Neuronal stem cell (in vitro differentiated cells): ENCODE results near the gene RETNLB. TPM values are rescaled to one million over a fixed set of nuclear protein-coding genes. Genes with fewer than 3 reads are reported as not detected.

Experiments used
- DNase-seq: peaks from one replicate; pipeline ENCODE4 v3.0.0-alpha.2; 2013; ENCODE audit warnings: low spot score
- H2AFZ ChIP-seq: one replicate; pipeline ENCODE4 v1.6.1; 2013; ENCODE audit warnings: mild to moderate bottlenecking, low read length, inconsistent platforms
- H2AK5ac ChIP-seq: 2 replicates; pipeline ENCODE4 v1.6.1; 2013; ENCODE audit warnings: low read depth, mild to moderate bottlenecking, inconsistent platforms, low read length, moderate library complexity, mixed read lengths
- H2BK120ac ChIP-seq: 2 replicates; pipeline ENCODE4 v1.6.1; 2013; ENCODE audit warnings: low read depth, mild to moderate bottlenecking, inconsistent platforms, low read length, moderate library complexity, mixed read lengths
- H2BK12ac ChIP-seq: one replicate; pipeline ENCODE4 v1.6.1; 2013; ENCODE audit warnings: low read length, inconsistent platforms
- H2BK15ac ChIP-seq: 2 replicates; pipeline ENCODE4 v1.6.1; 2013; ENCODE audit warnings: mild to moderate bottlenecking, low read length, inconsistent platforms, mixed read lengths
- H2BK5ac ChIP-seq: one replicate; pipeline ENCODE4 v1.6.1; 2013; ENCODE audit warnings: inconsistent platforms, mild to moderate bottlenecking, low read length, moderate library complexity
- H3K14ac ChIP-seq: one replicate; pipeline ENCODE4 v1.6.1; 2013; ENCODE audit warnings: low read length, inconsistent platforms
- H3K18ac ChIP-seq: 2 replicates; pipeline ENCODE4 v1.6.1; 2013; ENCODE audit warnings: low read length, inconsistent platforms
- H3K23ac ChIP-seq: 2 replicates; pipeline ENCODE4 v1.6.1; 2013; ENCODE audit warnings: low read depth, mild to moderate bottlenecking, mixed read lengths, low read length, inconsistent platforms; ENCODE audit not compliant: poor library complexity
- H3K27ac ChIP-seq: replicated peaks from 3 replicates; pipeline ENCODE4 v1.5.1; 2013; ENCODE audit warnings: low read length, inconsistent platforms
- H3K27me3 ChIP-seq, 3 experiments: 2 replicates each; pipeline ENCODE4 v1.6.1; 2013; ENCODE audit warnings: low read length in 3 of 3, mild to moderate bottlenecking in 2 of 3, inconsistent platforms in 1 of 3, low read depth in 1 of 3, mixed read lengths in 1 of 3, moderate library complexity in 1 of 3; ENCODE audit not compliant: control insufficient read depth in 3 of 3, insufficient read depth in 3 of 3
- H3K36me3 ChIP-seq, 2 donors: replicated peaks in 1 of 2; 2 replicates each; pipeline ENCODE4 v1.6.1; 2013; ENCODE audit warnings: low read length in 2 of 2; ENCODE audit not compliant: control insufficient read depth in 2 of 2, insufficient read depth in 2 of 2
- H3K4ac ChIP-seq: 2 replicates; pipeline ENCODE4 v1.6.1; 2013; ENCODE audit warnings: inconsistent platforms, mild to moderate bottlenecking, low read length, moderate library complexity
- H3K4me1 ChIP-seq, 2 donors: 1 replicate in 1 of 2; 2 replicates in 1 of 2; pipeline ENCODE4 v1.6.1; 2013; ENCODE audit warnings: low read length in 2 of 2, low read depth in 1 of 2; ENCODE audit not compliant: control insufficient read depth in 2 of 2, insufficient read depth in 1 of 2
- H3K4me2 ChIP-seq: one replicate; pipeline ENCODE4 v1.6.1; 2013; ENCODE audit warnings: mild to moderate bottlenecking, low read length, inconsistent platforms; ENCODE audit not compliant: insufficient read depth, poor library complexity, severe bottlenecking
- H3K4me3 ChIP-seq, 2 donors: 2 replicates each; pipeline ENCODE4 v1.5.1; 2013; ENCODE audit warnings: low read length in 2 of 2, mild to moderate bottlenecking in 2 of 2, inconsistent platforms in 1 of 2, moderate library complexity in 1 of 2
- H3K79me1 ChIP-seq: one replicate; pipeline ENCODE4 v1.6.1; 2013; ENCODE audit warnings: low read depth, mild to moderate bottlenecking, inconsistent platforms, low read length, moderate library complexity
- H3K9ac ChIP-seq: one replicate; pipeline ENCODE4 v1.6.1; 2013; ENCODE audit warnings: mild to moderate bottlenecking, low read depth, low read length, inconsistent platforms; ENCODE audit not compliant: poor library complexity
- H3K9me3 ChIP-seq, 2 donors: replicated peaks in 1 of 2; 2 replicates each; pipeline versions ENCODE3 to v1.6.1; 2013; ENCODE audit warnings: low read length in 2 of 2, mild to moderate bottlenecking in 2 of 2, inconsistent platforms in 1 of 2, low read depth in 1 of 2, mixed read lengths in 1 of 2, moderate library complexity in 1 of 2; ENCODE audit not compliant: control insufficient read depth in 2 of 2, insufficient read depth in 1 of 2
- H4K8ac ChIP-seq: one replicate; pipeline ENCODE4 v1.6.1; 2013; ENCODE audit warnings: low read depth, mild to moderate bottlenecking, inconsistent platforms, low read length, moderate library complexity
- H4K91ac ChIP-seq: one replicate; pipeline ENCODE4 v1.6.1; 2013; ENCODE audit warnings: low read length, low read depth, mild to moderate bottlenecking, inconsistent platforms; ENCODE audit not compliant: poor library complexity
- WGBS, 2 donors: extraction: QIAGEN DNeasy Blood & Tissue Kit; methylation state at CpG; one replicate each; pipeline ENCODE4 v1.1.7; 2013; ENCODE audit warnings: missing lambda C conversion rate in 2 of 2, mixed read lengths in 1 of 2; ENCODE audit not compliant: insufficient read length in 2 of 2, insufficient replicate concordance in 1 of 2; ENCODE audit errors: extremely low coverage in 2 of 2; 5-methylcytosine and 5-hydroxymethylcytosine counted together
- polyA plus RNA-seq, 2 experiments: library from polyadenylated mRNA; stranded (reverse); fragments of 200-250 nt; gene quantifications; one replicate each; pipeline ENCODE4 v1.2.3, GENCODE V29; 2013

Gene RETNLB
- not detected for polyA plus RNA-seq (2013, experiment 1 of 2)
- not detected for polyA plus RNA-seq (2013, experiment 2 of 2)

DNA sequence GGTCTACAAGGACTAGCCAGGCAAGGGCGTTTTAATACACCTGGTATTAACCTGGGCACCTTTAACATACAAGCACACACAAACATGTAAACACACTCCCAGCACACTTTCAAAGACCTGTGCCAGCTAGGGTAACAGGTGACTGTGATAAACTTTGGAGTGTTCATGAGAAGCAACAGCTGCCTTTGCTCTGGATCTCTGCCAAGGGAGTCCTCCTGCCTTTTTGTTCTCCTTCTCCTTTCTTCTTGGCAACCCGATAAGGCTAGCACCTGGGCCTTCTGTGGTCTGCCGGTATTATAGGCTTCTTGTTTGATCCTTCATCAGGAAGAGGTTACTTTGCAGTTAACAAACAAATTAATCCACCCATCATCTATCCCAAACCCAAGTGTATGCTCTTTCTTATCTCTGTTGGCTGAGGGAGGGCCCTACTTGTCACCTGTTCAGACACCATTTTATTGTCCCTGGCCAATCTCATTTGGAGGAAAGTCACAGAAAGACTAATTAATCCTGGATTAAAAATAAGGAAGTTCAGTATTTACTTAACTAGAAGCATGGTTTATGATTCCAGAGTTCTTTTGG, at the start of gene RETNLB:
Gene RETNLB (minus strand): TSS at position 7 of the 579 bp plus-strand sequence. CDS start 225 bp downstream, outside the sequence.
- no peaks in the 10 kb centered on the region for H3K27me3 ChIP-seq
- no peak within 1 kb of the TSS for H2BK5ac ChIP-seq
- H3K14ac ChIP-seq = no peak within 1 kb of the TSS
- H3K9ac ChIP-seq = no peak within 1 kb of the TSS
- no peak for DNase-seq
- no CpG with 5 or more reads among the region's 3 CpGs for WGBS, 2 donors
- no peak within 1 kb of the TSS for H2BK120ac ChIP-seq
- H3K4me3 ChIP-seq = no peak within 1 kb of the TSS
- no peak within 1 kb of the TSS for H3K18ac ChIP-seq
- peaks cover 2% of the 10 kb centered on the region for H3K79me1 ChIP-seq
- H2BK15ac ChIP-seq = no peak within 1 kb of the TSS
- H2BK12ac ChIP-seq = no peak within 1 kb of the TSS
- H3K36me3 ChIP-seq = no peaks in the 10 kb centered on the region
- no peak within 1 kb of the TSS for H4K8ac ChIP-seq
- no peaks in the 10 kb centered on the region for H3K9me3 ChIP-seq
- no peak within 1 kb of the TSS for H3K23ac ChIP-seq
- H3K4ac ChIP-seq = no peak within 1 kb of the TSS
- H2AFZ ChIP-seq = no peak within 1 kb of the TSS
- H3K4me2 ChIP-seq = no peak within 1 kb of the TSS
- no peaks in the 10 kb centered on the region for H3K4me1 ChIP-seq
- H4K91ac ChIP-seq = no peak within 1 kb of the TSS
- no peak within 1 kb of the TSS for H3K27ac ChIP-seq
- H2AK5ac ChIP-seq = no peak within 1 kb of the TSS

- no peak overlapping the region for H3K23ac ChIP-seq
- H4K91ac ChIP-seq = no peak overlapping the region
- H3K4me2 ChIP-seq = no peak overlapping the region
- H2BK12ac ChIP-seq = no peak overlapping the region
- no CpG with 5 or more reads among the region's 4 CpGs for WGBS, 2 donors
- H3K4ac ChIP-seq = no peak overlapping the region
- no peak overlapping the region for H2BK5ac ChIP-seq
- no peak overlapping the region for H2BK120ac ChIP-seq
- H2AK5ac ChIP-seq = no peak overlapping the region
- no peak overlapping the region for H4K8ac ChIP-seq
- H3K18ac ChIP-seq = no peak overlapping the region
- no peaks in the 10 kb centered on the region for H3K36me3 ChIP-seq
- H3K9me3 ChIP-seq = no peaks in the 10 kb centered on the region
- no peaks in the 10 kb centered on the region for H3K4me1 ChIP-seq
- H3K79me1 ChIP-seq = no peaks in the 10 kb centered on the region
- H3K27me3 ChIP-seq = no peaks in the 10 kb centered on the region
- H3K14ac ChIP-seq = no peak overlapping the region
- no peak overlapping the region for H2BK15ac ChIP-seq
- H3K9ac ChIP-seq = no peak overlapping the region
- no peak overlapping the region for H3K27ac ChIP-seq
- H2AFZ ChIP-seq = no peak overlapping the region
- no peak for DNase-seq
- no peak overlapping the region for H3K4me3 ChIP-seq
Observed at GRCh38 chr3:108806316-108806715, 49.1 kb upstream of the RETNLB start.

GRCh38 chr3:108804966-108805365, 47.8 kb upstream of the RETNLB start:
- no peak overlapping the region for H4K8ac ChIP-seq
- no peak overlapping the region for H4K91ac ChIP-seq
- no peak overlapping the region for H2BK120ac ChIP-seq
- H2BK12ac ChIP-seq = no peak overlapping the region
- no peak overlapping the region for H3K4ac ChIP-seq
- H2BK5ac ChIP-seq = no peak overlapping the region
- no peak overlapping the region for H3K4me2 ChIP-seq
- H3K27me3 ChIP-seq = no peaks in the 10 kb centered on the region
- no peak overlapping the region for H2AK5ac ChIP-seq
- no peaks in the 10 kb centered on the region for H3K9me3 ChIP-seq
- no peak overlapping the region for H3K14ac ChIP-seq
- H3K9ac ChIP-seq = no peak overlapping the region
- no peak overlapping the region for H3K27ac ChIP-seq
- H2AFZ ChIP-seq = no peak overlapping the region
- H3K4me3 ChIP-seq = no peak overlapping the region
- no peaks in the 10 kb centered on the region for H3K36me3 ChIP-seq
- no peaks in the 10 kb centered on the region for H3K79me1 ChIP-seq
- no peak for DNase-seq
- H3K23ac ChIP-seq = no peak overlapping the region
- no peak overlapping the region for H3K18ac ChIP-seq
- H2BK15ac ChIP-seq = no peak overlapping the region
- H3K4me1 ChIP-seq = no peaks in the 10 kb centered on the region
- no CpG with 5 or more reads among the region's 4 CpGs for WGBS, 2 donors

DNA sequence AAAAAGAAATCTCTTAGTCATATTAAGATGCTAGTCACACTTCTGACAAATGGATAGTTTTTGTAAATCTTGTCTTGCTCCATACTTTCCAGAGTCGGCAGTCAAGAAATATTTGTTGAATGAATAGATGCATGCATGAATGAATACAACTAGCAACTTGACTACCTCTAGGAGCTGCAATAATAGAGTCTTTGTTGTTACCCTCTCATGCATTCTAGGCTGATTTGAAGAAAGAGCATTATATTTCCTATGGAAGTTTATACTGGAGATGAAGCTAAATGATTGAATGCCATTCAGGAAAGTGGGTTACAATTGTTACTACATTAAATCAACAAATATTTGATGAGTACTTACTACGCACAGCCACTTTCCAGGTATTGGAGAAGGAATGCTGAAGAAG, 47.2 kb upstream of the RETNLB start:
- no peaks in the 10 kb centered on the region for H3K9me3 ChIP-seq
- no peak overlapping the region for H2BK12ac ChIP-seq
- no peaks in the 10 kb centered on the region for H3K79me1 ChIP-seq
- no peak overlapping the region for H3K27ac ChIP-seq
- no peak overlapping the region for H3K9ac ChIP-seq
- no peak for DNase-seq
- H2AK5ac ChIP-seq = no peak overlapping the region
- WGBS, 2 donors = no CpG with 5 or more reads among the region's 2 CpGs
- no peak overlapping the region for H3K4me2 ChIP-seq
- H3K18ac ChIP-seq = no peak overlapping the region
- no peak overlapping the region for H2BK15ac ChIP-seq
- no peak overlapping the region for H3K4ac ChIP-seq
- H3K23ac ChIP-seq = no peak overlapping the region
- H2AFZ ChIP-seq = no peak overlapping the region
- no peak overlapping the region for H3K4me3 ChIP-seq
- no peaks in the 10 kb centered on the region for H3K4me1 ChIP-seq
- no peak overlapping the region for H4K91ac ChIP-seq
- no peak overlapping the region for H3K14ac ChIP-seq
- H3K27me3 ChIP-seq = no peaks in the 10 kb centered on the region
- H4K8ac ChIP-seq = no peak overlapping the region
- H2BK5ac ChIP-seq = no peak overlapping the region
- no peak overlapping the region for H2BK120ac ChIP-seq
- H3K36me3 ChIP-seq = no peaks in the 10 kb centered on the region
